K562 (cell line): Measurements from ENCODE around the gene ARHGAP18. TPM values are rescaled to one million over a fixed set of nuclear protein-coding genes. Genes with fewer than 3 reads are reported as not detected.

Source experiments
- BCL6 ChIP-seq: fragments of 250-450 bp; sonication (Bioruptor Pico); IDR thresholded peaks from 2 replicates; pipeline ENCODE4 v1.4.0; 2020
- BRD9 ChIP-seq: fragments of 450-650 bp; IDR thresholded peaks from 2 replicates; pipeline ENCODE4 v1.6.1; 2018; ENCODE audit warnings: low read depth; ENCODE audit not compliant: partially characterized antibody
- CREB1 ChIP-seq, 2 experiments: sonication (generic) in 1 of 2; formaldehyde crosslinking in 1 of 2; IDR thresholded peaks; 2 replicates each; pipeline versions ENCODE4 v1.6.1 to v1.8.0; 2012 to 2022; ENCODE audit warnings: inconsistent platforms in 1 of 2, mild to moderate bottlenecking in 1 of 2, missing genetic modification reagents in 1 of 2, moderate library complexity in 1 of 2
- GABPB2 ChIP-seq: fragments of 250-450 bp; sonication (Bioruptor Pico); conservative IDR thresholded peaks from 2 replicates; pipeline ENCODE4 v1.5.1; 2021; ENCODE audit warnings: mild to moderate bottlenecking
- ZNF197 ChIP-seq: fragments of 200-800 bp; sonication (Bioruptor generic); IDR thresholded peaks from 2 replicates; pipeline ENCODE4 v1.6.1; 2016; ENCODE audit warnings: low read depth, missing genetic modification characterization, missing compliant biosample characterization
- ZNF780A ChIP-seq: fragments of 250-450 bp; sonication (Bioruptor Pico); IDR thresholded peaks from 2 replicates; pipeline ENCODE4 v1.5.0; 2021; ENCODE audit warnings: mild to moderate bottlenecking
- polyA plus RNA-seq, 8 experiments: library from polyadenylated mRNA; depleted of rRNA in 4 of 8; stranded (reverse) in 5 of 8; unstranded in 3 of 8; fragments of >200 nt; fragmentation: Nextera tagmentation in 2 of 8; fragmentation: Illumina TruSeq in 1 of 8; extraction: Ambion mirVana in 2 of 8; extraction: Trizol in 1 of 8; gene quantifications; 2 replicates each; pipeline versions ENCODE4 v1.2.1 to v1.2.3, GENCODE V29; 2011 to 2014; ENCODE audit warnings: inconsistent platforms in 1 of 8, missing spikeins in 1 of 8
- total RNA-seq, 7 experiments: library from RNA; depleted of rRNA in 6 of 7; stranded (reverse); fragments of >200 nt in 6 of 7; fragmentation: Illumina TruSeq in 2 of 7; extraction: Trizol in 2 of 7; gene quantifications; 2 replicates each; pipeline versions ENCODE4 v1.2.1 to v1.2.3, GENCODE V29; 2011 to 2021; ENCODE audit warnings: low replicate concordance in 1 of 7
- TF ChIP-seq, protein P1 (sequence below), 2 experiments: fragments of 450-650 bp in 1 of 2; sonication (generic) in 1 of 2; formaldehyde crosslinking in 1 of 2; IDR thresholded peaks; 2 replicates each; pipeline versions ENCODE4 v1.7.1 to v1.9.0; 2016 to 2022; ENCODE audit warnings: inconsistent platforms in 1 of 2, mild to moderate bottlenecking in 1 of 2, missing genetic modification reagents in 1 of 2

The ARHGAP18 gene
- total and polyA plus RNA-seq, 9 of the 15 experiments (the other 6 are each of a cell fraction or from before 2014, with no cell fraction given): 13.3 to 29.7 (median 21.1) TPM

DNA sequence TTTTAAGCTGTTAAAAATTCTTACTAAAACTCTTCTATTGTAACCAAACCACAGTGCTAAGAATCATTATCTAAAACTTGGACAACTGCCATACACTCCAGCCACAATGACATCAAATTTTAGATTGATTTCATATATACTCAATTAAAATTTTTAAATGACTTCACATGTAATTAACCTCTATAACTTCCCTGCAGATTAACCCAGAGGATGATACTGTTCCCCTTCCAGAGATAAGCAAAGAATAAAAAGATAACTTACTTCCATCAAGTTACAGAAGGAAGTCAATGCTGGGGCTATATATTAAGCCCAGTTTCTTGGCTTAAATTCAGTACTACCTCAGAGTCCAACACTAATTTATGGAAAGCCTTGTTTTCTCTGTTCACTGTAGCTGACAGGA, 71.3 kb downstream of the ARHGAP18 start (continued):
- TF ChIP-seq ZNF197 (CRISPR knock-in tag) (no peak), ZNF780A (no peak), BCL6 (CRISPR knock-in tag) (no peak), BRD9 (no peak), GABPB2 (CRISPR knock-in tag) (no peak), CREB1 (IDR thresholded peaks at IDR 0.05) (no peak), CREB1 (CRISPR knock-in tag; IDR thresholded peaks at IDR 0.05) (no peak)
- TF ChIP-seq, protein P1, sequence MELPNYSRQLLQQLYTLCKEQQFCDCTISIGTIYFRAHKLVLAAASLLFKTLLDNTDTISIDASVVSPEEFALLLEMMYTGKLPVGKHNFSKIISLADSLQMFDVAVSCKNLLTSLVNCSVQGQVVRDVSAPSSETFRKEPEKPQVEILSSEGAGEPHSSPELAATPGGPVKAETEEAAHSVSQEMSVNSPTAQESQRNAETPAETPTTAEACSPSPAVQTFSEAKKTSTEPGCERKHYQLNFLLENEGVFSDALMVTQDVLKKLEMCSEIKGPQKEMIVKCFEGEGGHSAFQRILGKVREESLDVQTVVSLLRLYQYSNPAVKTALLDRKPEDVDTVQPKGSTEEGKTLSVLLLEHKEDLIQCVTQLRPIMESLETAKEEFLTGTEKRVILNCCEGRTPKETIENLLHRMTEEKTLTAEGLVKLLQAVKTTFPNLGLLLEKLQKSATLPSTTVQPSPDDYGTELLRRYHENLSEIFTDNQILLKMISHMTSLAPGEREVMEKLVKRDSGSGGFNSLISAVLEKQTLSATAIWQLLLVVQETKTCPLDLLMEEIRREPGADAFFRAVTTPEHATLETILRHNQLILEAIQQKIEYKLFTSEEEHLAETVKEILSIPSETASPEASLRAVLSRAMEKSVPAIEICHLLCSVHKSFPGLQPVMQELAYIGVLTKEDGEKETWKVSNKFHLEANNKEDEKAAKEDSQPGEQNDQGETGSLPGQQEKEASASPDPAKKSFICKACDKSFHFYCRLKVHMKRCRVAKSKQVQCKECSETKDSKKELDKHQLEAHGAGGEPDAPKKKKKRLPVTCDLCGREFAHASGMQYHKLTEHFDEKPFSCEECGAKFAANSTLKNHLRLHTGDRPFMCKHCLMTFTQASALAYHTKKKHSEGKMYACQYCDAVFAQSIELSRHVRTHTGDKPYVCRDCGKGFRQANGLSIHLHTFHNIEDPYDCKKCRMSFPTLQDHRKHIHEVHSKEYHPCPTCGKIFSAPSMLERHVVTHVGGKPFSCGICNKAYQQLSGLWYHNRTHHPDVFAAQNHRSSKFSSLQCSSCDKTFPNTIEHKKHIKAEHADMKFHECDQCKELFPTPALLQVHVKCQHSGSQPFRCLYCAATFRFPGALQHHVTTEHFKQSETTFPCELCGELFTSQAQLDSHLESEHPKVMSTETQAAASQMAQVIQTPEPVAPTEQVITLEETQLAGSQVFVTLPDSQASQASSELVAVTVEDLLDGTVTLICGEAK (IDR thresholded peaks at IDR 0.05): no peak
- TF ChIP-seq, protein P1 (CRISPR knock-in tag; IDR thresholded peaks at IDR 0.05): no peak
